ENCODE measurements around the gene TXK.
A peak's percentile ranks its signal among the peaks of the same experiment; 100 is the strongest.

Gene TXK

GRCh38 chr4:48103483-48104139 is 30.4 kb downstream of the TXK start:
- DNase-seq (ENCODE audit: low read depth in 2 of 2) = no peak

- no peak for DNase-seq (ENCODE audit: low read depth in 2 of 2)
Measured at GRCh38 chr4:48102303-48102702, 31.7 kb downstream of the TXK start.

GRCh38 chr4:48100256-48100655 is 33.8 kb downstream of the TXK start:
- DNase-seq (ENCODE audit: low read depth in 2 of 2) = no peak

GRCh38 chr4:48095441-48095840 is 38.6 kb downstream of the TXK start:
- DNase-seq (ENCODE audit: low read depth in 2 of 2) = no peak

GRCh38 chr4:48093991-48094416 is 40.0 kb downstream of the TXK start:
- peak in 1 of 2 donors; percentile 17 for DNase-seq (ENCODE audit: low read depth in 2 of 2)

- DNase-seq (ENCODE audit: low read depth in 2 of 2) = no peak
Measured at GRCh38 chr4:48090621-48091020, 43.4 kb downstream of the TXK start.

GRCh38 chr4:48085821-48086589 is 48.0 kb downstream of the TXK start:
- DNase-seq (ENCODE audit: low read depth in 2 of 2) = no peak

- no peak for DNase-seq (ENCODE audit: low read depth in 2 of 2)
Measured at GRCh38 chr4:48082956-48083355, 51.1 kb downstream of the TXK start.

- no peak for DNase-seq (ENCODE audit: low read depth in 2 of 2)
Measured at GRCh38 chr4:48081196-48081595, 52.9 kb downstream of the TXK start.

- DNase-seq (ENCODE audit: low read depth in 2 of 2) = no peak
Measured at GRCh38 chr4:48079972-48080391, 54.1 kb downstream of the TXK start.

GRCh38 chr4:48078862-48079655 is 55.0 kb downstream of the TXK start:
- DNase-seq (ENCODE audit: low read depth in 2 of 2) = no peak

- no peak for DNase-seq (ENCODE audit: low read depth in 2 of 2)
Measured at GRCh38 chr4:48078425-48078824, 55.6 kb downstream of the TXK start.

GRCh38 chr4:48074657-48075056 is 59.4 kb downstream of the TXK start:
- DNase-seq (ENCODE audit: low read depth in 2 of 2) = no peak

- DNase-seq (ENCODE audit: low read depth in 2 of 2) = no peak
Measured at GRCh38 chr4:48073567-48074103, 60.4 kb downstream of the TXK start.

- DNase-seq (ENCODE audit: low read depth in 2 of 2) = no peak
Measured at GRCh38 chr4:48071191-48071590, 62.9 kb downstream of the TXK start.

GRCh38 chr4:48069026-48069425 is 65.0 kb downstream of the TXK start:
- DNase-seq (ENCODE audit: low read depth in 2 of 2) = no peak

- DNase-seq (ENCODE audit: low read depth in 2 of 2) = no peak
Measured at GRCh38 chr4:48068182-48068581, 65.9 kb downstream of the TXK start.

GRCh38 chr4:48067536-48067935 is 66.5 kb downstream of the TXK start:
- DNase-seq (ENCODE audit: low read depth in 2 of 2) = no peak

- no peak for DNase-seq (ENCODE audit: low read depth in 2 of 2)
Measured at GRCh38 chr4:48065587-48066052, 68.4 kb downstream of the TXK start.

- DNase-seq (ENCODE audit: low read depth in 2 of 2) = no peak
Measured at GRCh38 chr4:48064349-48064748, 69.7 kb downstream of the TXK start.

- no peak for DNase-seq (ENCODE audit: low read depth in 2 of 2)
Measured at GRCh38 chr4:48058617-48059530, 75.2 kb downstream of the TXK start.

Data from stimulated activated CD4-positive, alpha-beta T cell treated with anti-CD3 and anti-CD28 coated beads, Interleukin-1b, Interleukin-23, amount 100 ng/mL, for 4 hours (primary cell).